Heart right ventricle (tissue), 16 donors: ENCODE results near the gene PHRF1. TPM values are rescaled to one million over a fixed set of nuclear protein-coding genes. Genes with fewer than 3 reads are reported as not detected.

ENCODE experiments used
- ATAC-seq, 8 donors: fragments of 200-7000 bp; cut with Tn5 transposase; one replicate each; pipeline ENCODE4 v1.9.1; 2020; ENCODE audit warnings: mild to moderate bottlenecking in 8 of 8, moderate library complexity in 8 of 8, moderate number of reproducible peaks in 1 of 8
- DNase-seq, 2 donors: peaks; one replicate each; pipeline ENCODE4 v3.0.0-alpha.2; 2020
- H3K27ac ChIP-seq, 10 donors: fragments of 200-600 bp; sonication (generic) in 2 of 10; one replicate each; pipeline versions ENCODE4 v1.5.0 to v1.8.0; 2020 to 2022; ENCODE audit warnings: mild to moderate bottlenecking in 3 of 10
- H3K27me3 ChIP-seq, 7 donors: fragments of 200-600 bp; one replicate each; pipeline ENCODE4 v1.8.0; 2021 to 2022; ENCODE audit warnings: mild to moderate bottlenecking in 2 of 7
- H3K36me3 ChIP-seq, 9 donors: fragments of 200-600 bp; sonication (generic) in 1 of 9; one replicate each; pipeline versions ENCODE4 v1.5.0 to v1.8.0; 2020 to 2022; ENCODE audit warnings: mild to moderate bottlenecking in 2 of 9
- H3K4me1 ChIP-seq, 9 donors: fragments of 200-600 bp; sonication (generic) in 1 of 9; one replicate each; pipeline versions ENCODE4 v1.5.0 to v1.8.0; 2020 to 2022; ENCODE audit warnings: mild to moderate bottlenecking in 4 of 9
- H3K4me3 ChIP-seq, 10 donors: fragments of 200-600 bp; sonication (generic) in 2 of 10; one replicate each; pipeline versions ENCODE4 v1.5.0 to v1.8.0; 2020 to 2022; ENCODE audit warnings: mild to moderate bottlenecking in 7 of 10, moderate library complexity in 2 of 10
- H3K9me3 ChIP-seq, 11 donors: fragments of 200-600 bp in 10 of 11; sonication (generic) in 2 of 11; one replicate each; pipeline versions ENCODE4 v1.5.0 to v1.8.0; 2013 to 2022; ENCODE audit warnings: mild to moderate bottlenecking in 2 of 11, control low read depth in 1 of 11, moderate library complexity in 1 of 11
- CTCF ChIP-seq, 9 donors: fragments of 200-600 bp; sonication (generic) in 2 of 9; IDR thresholded peaks; one replicate each; pipeline versions ENCODE4 v1.5.0 to v1.8.0; 2021 to 2022; ENCODE audit warnings: antibody characterized with exemption in 9 of 9, mild to moderate bottlenecking in 5 of 9, moderate library complexity in 1 of 9
- WGBS, 2 donors: extraction: QIAGEN DNeasy Blood & Tissue Kit; methylation state at CpG; one replicate each; pipeline ENCODE4 v1.1.7; 2013; ENCODE audit warnings: inconsistent platforms in 1 of 2; 5-methylcytosine and 5-hydroxymethylcytosine counted together
- intact Hi-C, 10 donors: fragments of 100-400 bp; cut with DNase I; formaldehyde crosslinking; loops; one replicate each; pipeline versions ENCODE4 v1.11.1 to v1.14.2; 2022
- polyA plus RNA-seq, 2 donors: library from polyadenylated mRNA; stranded (reverse); fragments of 200-250 nt; gene quantifications; one replicate each; pipeline ENCODE4 v1.2.3, GENCODE V29; 2013
- total RNA-seq, 10 donors: library from RNA; stranded (reverse); fragmentation: NEBNext Ultra II Directional in 3 of 10; extraction: Animal tissue kit (Norgen Biotek cat#: 25700) in 3 of 10; gene quantifications; one replicate each; pipeline versions ENCODE4 v1.2.1 to v1.2.4, GENCODE V29; 2021 to 2023
- donor health status: Arrhythmogenic right ventricular cardiomyopathy.
- donor health status: ischemic (EF 13 %, LVEDD 7.1; RV severe dilation, severe dysfunction).
- donor health status: healthy with polysubstance abuse.
- donor health status: DM: no; HTN: yes; CAD: no.
- donor health status: DM: no; HTN: no; CAD: no.
- donor health status: ischemic (EF 25% LVEDD 6.9; RV normal size, moderate dysfunction).
- donor health status: ischemic (EF 25% LVEDD 5.7; RV mildly dilated, moderate dysfunction).
- donor health status: healthy.
- donor health status: DM: yes; HTN: yes; CAD: no.
- donor health status: Ischemic cardiomyopathy.
- donor health status: ischemic (EF 35%, LVEDD 5.7; RV mildly dilated, moderate dysfunction).
- donor health status: nonischemic (EF 11% LVEDD 7.7; RV severe dilation, severe dysfunction).
- donor health status: DM: yes; HTN: yes; CAD: no.
- donor health status: PGD.
- donor health status: ischemic (EF 29% LVEDD 5.4; RV normal size, mild dysfunction).
- donor health status: nonischemic (EF 23%, LVEDD 6.1; RV moderate dilation, normal function).

PHRF1 gene
- total and polyA plus RNA-seq, 12 donors = 10.5 to 23.0 (median 18.5) TPM

- H3K4me1 ChIP-seq = peaks cover 0 to 6% (median 0%) of the 10 kb centered on the region in 9 donors
- no peaks in the 10 kb centered on the region for H3K27me3 ChIP-seq
- H3K27ac ChIP-seq = no peak overlapping the region
- ATAC-seq (no peak), DNase-seq (no peak)
- intact Hi-C loops = no loop called here
- H3K9me3 ChIP-seq = no peaks in the 10 kb centered on the region
- no peak overlapping the region for H3K4me3 ChIP-seq
- H3K36me3 ChIP-seq = peaks cover 0 to 83% (median 0%) of the 10 kb centered on the region in 9 donors
- WGBS, 2 donors = 89 to 94% methylated on average over 14 of the region's 14 CpGs
- no peak for TF ChIP-seq CTCF (IDR thresholded peaks at IDR 0.05)
These were observed 80.2 kb downstream of the PHRF1 start for GRCh38 chr11:656426-656825.

GRCh38 chr11:656866-657265 lies 80.6 kb downstream of the PHRF1 start:
- no peak for DNase-seq
- H3K9me3 ChIP-seq = no peaks in the 10 kb centered on the region
- H3K27me3 ChIP-seq = no peaks in the 10 kb centered on the region
- no peak overlapping the region for H3K4me3 ChIP-seq
- H3K27ac ChIP-seq = no peak overlapping the region
- H3K4me1 ChIP-seq = peaks cover 0 to 8% (median 0%) of the 10 kb centered on the region in 9 donors
- no peak for ATAC-seq
- intact Hi-C loops = no loop called here
- H3K36me3 ChIP-seq = peaks cover 0 to 86% (median 0%) of the 10 kb centered on the region in 9 donors
- TF ChIP-seq CTCF (IDR thresholded peaks at IDR 0.05) = no peak
- 91 to 92% methylated on average over 7 of the region's 7 CpGs for WGBS, 2 donors

- no peak overlapping the region for H3K27ac ChIP-seq
- peaks cover 0 to 84% (median 0%) of the 10 kb centered on the region in 9 donors for H3K36me3 ChIP-seq
- intact Hi-C loops = no loop called here
- no peaks in the 10 kb centered on the region for H3K27me3 ChIP-seq
- ATAC-seq (no peak), DNase-seq (no peak)
- TF ChIP-seq CTCF (IDR thresholded peaks at IDR 0.05) = no peak
- H3K4me3 ChIP-seq = no peak overlapping the region
- 86 to 89% methylated on average over 14 of the region's 14 CpGs for WGBS, 2 donors
- H3K4me1 ChIP-seq = peaks cover 0 to 9% (median 0%) of the 10 kb centered on the region in 9 donors
- H3K9me3 ChIP-seq = no peaks in the 10 kb centered on the region
These were observed 81.4 kb downstream of the PHRF1 start for GRCh38 chr11:657691-658126.

- no peak for DNase-seq
- TF ChIP-seq CTCF (IDR thresholded peaks at IDR 0.05) = no peak
- Histone ChIP-seq H3K27me3 (no peaks in the 10 kb centered on the region), H3K9me3 (no peaks in the 10 kb centered on the region), H3K4me1 (peaks cover 0 to 12% (median 0%) of the 10 kb centered on the region in 9 donors), H3K36me3 (peaks cover 0 to 84% (median 0%) of the 10 kb centered on the region in 9 donors), H3K27ac (no peak overlapping the region), H3K4me3 (no peak overlapping the region)
- ATAC-seq = peak in 1 of 8 donors; percentile 16
- intact Hi-C loops = loop anchor here in 7 of 10 donors (5.0 to 10.0 kb wide), 3 partner anchors 63 to 68 kb away; no protein-coding TSS in a partner anchor
- 93 to 94% methylated on average over 16 of the region's 16 CpGs for WGBS, 2 donors
These were observed 83.3 kb downstream of the PHRF1 start for GRCh38 chr11:659532-660085.
